C1 segment of cervical spinal cord (tissue), 14 donors: Measurements from ENCODE around the gene SCFD2.

ENCODE experiments used
- DNase-seq, 14 donors: peaks; one replicate each; lab custom pipeline; 2025; lab: John Stamatoyannopoulos, UW

Gene SCFD2

GRCh38 chr4:52883707-52884669 lies 481.9 kb downstream of the SCFD2 start:
- no peak for DNase-seq

- DNase-seq = no peak
Observed at GRCh38 chr4:52883183-52883621, 482.7 kb downstream of the SCFD2 start.

GRCh38 chr4:52880994-52881393 lies 484.9 kb downstream of the SCFD2 start:
- no peak for DNase-seq

GRCh38 chr4:52879471-52879870 lies 486.4 kb downstream of the SCFD2 start:
- DNase-seq = no peak

- DNase-seq = no peak
Observed at GRCh38 chr4:52877694-52878093, 488.2 kb downstream of the SCFD2 start.

GRCh38 chr4:52877036-52877435 lies 488.8 kb downstream of the SCFD2 start:
- DNase-seq = no peak

DNA sequence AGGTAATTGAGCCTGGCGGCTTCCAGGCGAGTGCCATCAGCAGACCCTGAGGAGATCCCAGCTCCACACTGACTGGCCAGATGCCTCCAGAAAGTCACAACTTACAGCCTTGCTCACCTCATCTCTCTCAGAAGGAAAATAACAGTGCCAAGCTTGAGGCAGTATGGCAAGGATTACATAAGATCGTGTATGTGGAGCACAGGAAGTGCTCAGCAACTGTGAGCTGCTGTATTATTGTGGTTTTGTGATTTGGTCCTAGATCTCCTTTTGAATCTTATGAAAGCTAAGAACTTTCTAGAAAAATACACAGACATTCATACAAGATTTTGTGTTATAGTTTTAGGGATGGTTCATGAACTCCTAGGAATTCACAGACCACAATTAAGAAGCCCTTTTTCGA lies 489.8 kb downstream of the SCFD2 start:
- no peak for DNase-seq

- no peak for DNase-seq
Observed at GRCh38 chr4:52874948-52875347, 490.9 kb downstream of the SCFD2 start.

DNA sequence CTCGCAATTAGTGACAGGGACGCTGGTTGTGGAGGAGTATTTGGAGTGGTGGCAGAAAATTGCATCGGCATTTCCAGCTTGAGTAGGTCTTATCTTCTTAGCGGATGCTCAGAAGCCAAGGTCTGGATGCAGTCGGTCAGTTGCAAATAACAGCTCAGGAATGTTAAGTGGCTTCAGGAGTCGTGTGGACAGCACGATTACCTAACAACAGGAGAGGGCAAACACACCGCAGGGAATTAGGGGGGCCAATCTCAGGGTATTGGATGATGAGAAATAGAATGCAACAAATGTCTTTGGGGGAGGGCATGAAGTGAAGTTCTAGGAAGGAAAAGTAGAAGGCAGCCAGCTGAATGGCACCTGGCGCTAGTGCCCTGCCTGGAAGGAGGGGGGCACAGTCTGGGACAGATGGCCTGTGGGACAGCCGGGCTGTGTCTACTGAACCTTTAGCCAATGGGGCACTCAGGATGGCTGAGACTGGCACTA lies 492.0 kb downstream of the SCFD2 start:
- peak in 1 of 14 donors; percentile 82 for DNase-seq

DNA sequence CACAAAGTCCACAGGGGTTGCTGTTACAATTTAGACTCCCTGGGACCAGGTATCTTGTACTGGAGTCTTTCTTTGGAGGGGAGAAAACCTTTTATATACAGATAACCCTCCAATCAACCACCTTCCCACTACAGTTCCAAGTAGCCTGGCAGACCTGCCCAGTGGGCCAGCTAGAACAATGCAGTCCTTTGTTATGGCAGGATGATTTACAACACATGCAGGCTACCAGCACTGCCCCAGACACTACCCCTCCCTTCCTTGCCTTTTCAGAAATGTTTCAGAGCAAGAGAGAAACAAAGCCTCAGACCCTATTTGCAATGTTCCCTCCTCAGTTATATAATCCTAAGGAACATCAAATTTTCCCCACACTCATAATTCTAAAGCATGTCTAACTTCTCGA lies 492.7 kb downstream of the SCFD2 start:
- no peak for DNase-seq

- peak in 6 of 14 donors; percentile 4 to 71 (median 10) for DNase-seq
Observed at GRCh38 chr4:52870225-52870624, 495.6 kb downstream of the SCFD2 start.

GRCh38 chr4:52869656-52870055 lies 496.2 kb downstream of the SCFD2 start:
- no peak for DNase-seq

GRCh38 chr4:52869196-52869595 lies 496.7 kb downstream of the SCFD2 start:
- DNase-seq = peak in 12 of 14 donors; percentile 6 to 42 (median 26)

DNA sequence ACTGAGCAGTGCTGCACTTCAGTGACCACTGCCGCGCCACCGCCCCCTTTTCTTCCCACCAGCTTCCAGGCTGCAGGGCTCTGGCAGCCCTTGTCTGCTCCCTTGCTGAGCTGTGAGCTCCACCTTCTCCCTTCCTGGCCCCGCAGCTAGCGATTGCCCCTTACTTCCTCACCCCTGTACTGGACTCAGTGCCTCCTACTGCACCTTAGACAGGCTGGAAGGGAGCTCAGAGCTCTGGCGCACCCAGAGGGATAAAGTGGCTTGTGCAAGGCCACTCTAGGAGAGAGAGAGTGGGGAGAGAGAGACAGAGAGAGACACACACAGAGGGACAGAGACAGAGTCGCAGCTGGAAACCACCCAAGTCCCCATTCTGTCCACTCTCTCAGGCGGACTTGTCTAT lies 497.7 kb downstream of the SCFD2 start:
- DNase-seq = peak in 10 of 14 donors; percentile 3 to 84 (median 22)

- peak in 1 of 14 donors; percentile 27 for DNase-seq
Observed at GRCh38 chr4:52867163-52867562, 498.7 kb downstream of the SCFD2 start.

DNA sequence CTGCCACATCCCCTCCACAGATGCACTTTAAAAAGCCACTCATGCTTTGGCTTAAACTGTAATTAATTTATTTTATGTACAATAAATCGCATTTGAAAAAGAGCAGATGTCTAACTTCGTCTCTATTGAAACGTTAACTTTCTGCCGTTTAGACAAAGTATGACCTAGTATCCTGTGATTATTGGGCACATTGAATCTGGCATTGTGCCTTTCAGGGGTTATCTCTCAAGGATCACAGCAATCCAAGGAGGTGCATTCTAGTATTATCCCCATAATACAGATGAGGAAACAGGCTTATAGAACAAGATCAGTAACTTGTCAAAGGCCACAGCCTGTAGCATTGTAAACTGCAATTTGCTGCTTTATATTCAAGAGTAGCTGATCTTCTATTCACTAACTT lies 499.1 kb downstream of the SCFD2 start:
- DNase-seq = no peak

DNA sequence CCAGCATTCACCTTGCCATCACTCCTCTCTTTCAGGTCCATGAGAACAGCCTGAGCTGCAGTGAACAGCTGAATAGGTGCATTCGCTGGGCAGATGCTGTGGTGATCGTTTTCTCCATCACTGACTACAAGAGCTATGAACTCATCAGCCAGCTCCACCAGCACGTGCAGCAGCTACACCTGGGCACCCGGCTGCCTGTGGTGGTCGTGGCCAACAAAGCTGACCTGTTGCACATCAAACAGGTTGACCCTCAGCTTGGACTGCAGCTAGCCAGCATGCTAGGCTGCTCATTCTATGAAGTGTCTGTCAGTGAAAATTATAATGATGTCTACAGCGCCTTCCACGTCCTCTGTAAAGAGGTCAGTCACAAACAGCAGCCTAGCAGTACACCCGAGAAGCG lies 500.6 kb downstream of the SCFD2 start:
- DNase-seq = no peak

DNA sequence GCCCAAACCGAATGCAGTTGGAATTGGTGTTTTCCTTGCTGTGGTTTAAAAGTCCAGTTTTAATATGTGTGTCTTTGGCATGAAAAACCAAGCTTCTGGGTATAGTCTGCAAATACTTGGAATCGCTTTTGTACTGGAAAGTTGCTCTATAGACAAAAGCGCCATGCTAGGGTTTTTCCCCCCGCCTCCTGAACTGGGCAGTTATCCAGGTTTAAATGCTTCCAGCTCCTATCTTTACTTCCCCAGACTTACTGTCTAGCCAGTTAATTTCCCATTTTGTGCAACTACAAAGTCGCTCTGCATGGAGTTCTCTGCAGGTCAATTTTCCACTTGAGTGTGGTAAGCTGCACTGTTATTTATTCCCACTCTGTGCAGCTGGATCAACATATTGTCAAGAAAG lies 501.1 kb downstream of the SCFD2 start:
- DNase-seq = peak in 1 of 14 donors; percentile 33

DNA sequence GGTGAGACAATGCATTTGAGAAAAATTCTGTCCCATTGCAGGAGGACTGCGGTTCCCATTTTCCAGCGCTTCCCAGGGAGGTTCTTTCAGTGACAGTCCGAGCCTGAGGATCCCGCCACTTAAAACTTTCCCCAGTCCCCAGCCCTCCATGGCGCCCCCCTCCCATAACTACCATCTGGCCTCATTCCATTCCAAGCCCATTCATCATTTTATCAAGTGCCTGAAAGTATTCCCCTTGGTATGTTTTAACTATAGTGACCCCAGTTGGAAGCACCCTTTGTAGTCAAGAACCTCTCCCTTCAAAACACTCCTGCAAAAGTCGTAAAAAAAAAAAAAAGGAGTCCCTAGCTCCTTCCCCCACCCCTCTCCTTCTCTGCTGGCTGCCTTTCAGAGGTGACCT lies 502.5 kb downstream of the SCFD2 start:
- peak in 1 of 14 donors; percentile 16 for DNase-seq

GRCh38 chr4:52862639-52863161 lies 503.2 kb downstream of the SCFD2 start:
- DNase-seq = peak in 1 of 14 donors; percentile 34

DNA sequence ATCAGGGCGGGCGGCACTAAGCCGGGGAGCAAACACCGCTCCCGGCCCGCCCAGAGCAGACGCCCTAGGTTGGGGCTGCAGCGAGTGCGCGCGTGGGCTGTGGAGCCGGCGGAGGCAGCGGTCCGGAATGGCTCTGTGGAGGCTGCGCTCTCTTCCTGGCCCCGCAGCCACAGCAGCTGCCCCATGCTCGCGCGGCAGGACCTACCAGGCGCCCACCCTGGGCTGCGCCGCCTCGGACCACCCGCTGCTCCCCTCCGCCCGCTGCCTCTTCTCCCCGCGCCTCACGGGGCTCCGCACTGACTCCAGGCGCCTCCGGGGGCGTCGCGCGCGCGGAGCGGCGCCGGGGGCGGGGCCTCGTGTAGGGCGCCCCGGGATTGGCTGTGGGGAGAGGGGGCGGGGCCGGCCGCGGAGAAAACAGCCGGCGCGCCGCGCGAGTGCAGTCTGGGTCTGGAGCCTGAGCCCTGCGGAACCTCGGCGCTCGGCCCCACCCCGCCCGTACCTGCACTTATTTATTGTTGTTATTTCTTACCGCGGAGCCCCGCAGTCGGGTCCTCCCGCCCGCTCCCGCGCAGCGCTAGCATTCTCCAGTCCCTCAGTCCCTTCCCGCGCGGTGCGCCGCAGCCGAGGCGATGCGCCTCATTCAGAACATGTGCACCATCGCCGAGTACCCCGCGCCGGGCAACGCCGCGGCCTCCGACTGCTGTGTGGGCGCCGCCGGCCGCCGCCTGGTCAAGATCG lies 503.8 kb downstream of the SCFD2 start, which contains the start of gene RASL11B:
RASL11B (plus strand) TSS at position 439 of the 738 bp plus-strand sequence; CDS start at position 630, 191 bp downstream.
- peak in 13 of 14 donors; percentile 20 to 87 (median 69) for DNase-seq
